ENCODE data around the gene ONECUT2.

DNA sequence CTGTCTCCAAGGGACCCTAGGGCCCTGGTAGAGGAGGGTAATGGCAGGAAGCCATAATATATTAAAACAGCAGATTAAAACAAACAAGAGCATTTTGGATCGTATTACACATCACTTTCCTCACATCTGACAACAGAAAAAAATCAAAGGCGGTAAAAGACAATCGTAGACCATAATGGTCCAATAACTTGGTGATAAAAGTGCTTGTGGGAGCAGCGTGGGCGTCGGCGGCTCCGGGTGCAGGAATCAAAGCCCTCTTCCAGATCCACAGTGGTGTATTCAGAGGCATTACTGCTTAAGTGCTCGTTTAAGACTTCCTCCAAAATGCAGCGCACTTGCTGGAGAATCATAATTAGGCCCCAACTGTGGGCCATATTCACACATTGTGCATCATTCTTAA lies 83.4 kb downstream of the ONECUT2 start:
- no peak for TF ChIP-seq CTCF (conservative IDR thresholded peaks at IDR 0.05; ENCODE audit: low read depth, low read length)
- no peak for TF ChIP-seq EZH2 (IDR thresholded peaks at IDR 0.05; ENCODE audit: borderline replicate concordance, low read depth, low read length, poor library complexity, severe bottlenecking)
